DMS53 treated with DMSO at 0.1 percent for 48 hours (cell line): ENCODE measurements around the gene ELL2.
"Not testable (repeated sequence)": the region's sequence is repeated elsewhere in the genome, so short reads cannot be mapped to it uniquely, and the experiment has no call there.

Experiments used
- DNase-seq: peaks from one replicate; lab custom pipeline; 2025; ENCODE audit not compliant: unreplicated experiment; lab: John Stamatoyannopoulos, UW

Gene ELL2

DNA sequence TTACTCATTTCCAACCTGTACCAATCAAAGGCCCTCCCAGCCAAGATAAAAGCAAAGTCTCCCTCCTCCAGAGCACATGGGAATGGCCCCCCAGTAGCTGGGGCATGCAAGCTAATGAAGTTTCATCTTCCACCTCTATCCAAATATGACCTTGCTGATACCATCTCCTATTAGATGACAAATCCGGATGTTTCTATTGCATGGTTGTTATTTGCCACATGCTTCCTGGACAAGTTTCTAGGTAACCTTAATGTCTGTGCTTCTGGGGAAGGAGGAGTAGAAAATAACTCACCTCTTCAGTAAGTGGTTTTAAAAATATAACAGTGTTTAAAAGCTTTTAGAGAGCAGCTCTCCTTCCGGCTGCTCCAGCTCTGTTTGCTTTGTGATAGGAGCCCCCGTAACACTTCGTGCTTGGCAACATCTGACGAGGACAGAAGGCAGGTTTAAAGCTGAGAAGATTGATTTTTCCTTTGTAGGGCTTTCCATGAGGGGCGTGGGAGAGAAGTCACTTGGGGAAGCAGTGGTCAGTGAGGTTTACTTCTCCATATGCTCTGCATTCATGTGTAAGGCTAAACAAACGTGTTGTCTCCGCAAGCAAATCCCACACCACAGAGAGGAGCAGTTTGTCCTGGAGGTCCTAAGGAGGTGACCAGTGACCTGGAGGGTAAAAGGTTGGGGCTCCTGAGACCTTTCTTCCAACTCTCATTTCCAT is 98.8 kb downstream of the ELL2 start:
- no peak for DNase-seq

DNA sequence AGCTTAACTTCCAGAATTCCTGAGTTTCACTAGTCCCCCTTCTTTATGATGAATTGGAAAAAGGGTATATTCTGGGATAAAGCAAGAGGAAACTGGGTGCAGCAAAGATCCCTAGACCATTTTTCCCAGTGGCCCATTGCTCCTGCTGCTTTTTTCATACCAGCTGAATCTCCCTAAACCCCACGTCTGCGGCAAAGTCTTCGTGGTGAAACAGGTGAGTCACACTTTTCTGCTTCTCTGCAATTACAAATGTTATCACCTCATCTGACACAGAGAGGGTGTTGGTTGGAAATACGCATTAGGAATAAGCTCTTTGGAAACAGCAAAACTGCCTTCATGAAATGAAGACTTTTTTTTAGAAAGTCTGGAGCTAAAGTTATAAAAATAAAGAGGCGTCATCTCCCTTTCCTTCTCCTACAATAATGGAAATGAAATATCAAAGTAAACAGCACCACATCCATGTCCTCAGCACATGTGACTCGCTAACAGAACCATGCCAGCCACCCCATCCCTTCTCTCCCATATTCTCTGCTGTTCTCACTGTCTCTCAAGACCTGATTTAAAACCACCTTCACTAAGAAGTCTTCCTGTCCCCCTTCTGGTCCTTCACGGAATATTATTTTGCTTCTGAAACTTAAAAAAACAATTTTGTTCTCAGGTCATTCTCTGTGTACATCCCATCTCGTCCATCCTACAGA is 99.6 kb downstream of the ELL2 start:
- DNase-seq: peak; percentile 33

DNA sequence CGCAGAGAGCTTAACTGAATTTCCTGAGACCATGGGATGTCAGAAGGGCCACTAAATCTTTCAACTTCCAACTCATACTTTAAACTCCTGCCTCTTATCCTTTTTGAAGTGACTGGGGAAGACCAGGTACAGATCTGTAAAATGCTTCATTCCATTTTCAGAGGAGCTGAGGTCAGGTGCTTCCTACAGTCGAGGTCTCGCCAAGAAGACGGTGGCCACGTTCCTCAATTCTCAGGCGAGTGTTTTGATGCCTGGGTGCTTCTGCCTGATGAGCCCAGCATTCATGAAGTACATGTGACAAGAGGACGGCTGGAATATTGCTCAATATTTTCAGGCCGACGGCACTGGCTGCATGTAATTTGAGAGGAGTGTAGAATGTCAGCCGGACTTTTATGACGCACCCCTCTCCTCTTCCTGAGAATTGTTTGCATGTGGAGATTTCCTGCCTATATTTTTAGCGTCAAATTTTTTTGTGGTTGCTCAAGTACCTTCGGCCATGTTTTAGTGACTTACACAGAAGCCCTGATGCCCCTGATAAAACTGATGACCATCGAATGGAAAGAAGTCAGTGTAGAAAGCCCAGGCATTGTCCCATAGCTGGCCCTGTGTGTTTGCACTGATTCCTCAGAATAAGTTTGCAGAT is 100.3 kb downstream of the ELL2 start:
- peak; percentile 92 for DNase-seq

DNA sequence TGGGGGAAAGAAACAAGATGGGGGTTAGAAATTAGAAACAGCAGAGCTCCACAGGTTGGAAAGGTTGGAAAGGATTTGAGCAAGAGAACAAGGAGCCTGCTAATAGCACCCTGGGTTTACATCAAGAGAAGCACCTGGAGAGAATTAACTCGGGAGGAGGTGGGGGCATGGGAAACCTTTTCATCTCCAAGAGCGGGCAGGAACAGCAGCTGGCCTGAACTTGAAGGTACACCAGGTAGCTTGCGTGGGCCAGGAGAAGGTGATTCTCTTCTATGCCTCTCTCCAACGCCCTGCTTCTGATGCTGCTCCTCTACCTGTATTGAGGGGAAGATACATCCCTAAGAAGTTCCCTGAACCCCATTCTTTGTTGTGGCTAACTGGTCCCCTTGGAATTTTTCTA is 102.0 kb downstream of the ELL2 start:
- no peak for DNase-seq

DNA sequence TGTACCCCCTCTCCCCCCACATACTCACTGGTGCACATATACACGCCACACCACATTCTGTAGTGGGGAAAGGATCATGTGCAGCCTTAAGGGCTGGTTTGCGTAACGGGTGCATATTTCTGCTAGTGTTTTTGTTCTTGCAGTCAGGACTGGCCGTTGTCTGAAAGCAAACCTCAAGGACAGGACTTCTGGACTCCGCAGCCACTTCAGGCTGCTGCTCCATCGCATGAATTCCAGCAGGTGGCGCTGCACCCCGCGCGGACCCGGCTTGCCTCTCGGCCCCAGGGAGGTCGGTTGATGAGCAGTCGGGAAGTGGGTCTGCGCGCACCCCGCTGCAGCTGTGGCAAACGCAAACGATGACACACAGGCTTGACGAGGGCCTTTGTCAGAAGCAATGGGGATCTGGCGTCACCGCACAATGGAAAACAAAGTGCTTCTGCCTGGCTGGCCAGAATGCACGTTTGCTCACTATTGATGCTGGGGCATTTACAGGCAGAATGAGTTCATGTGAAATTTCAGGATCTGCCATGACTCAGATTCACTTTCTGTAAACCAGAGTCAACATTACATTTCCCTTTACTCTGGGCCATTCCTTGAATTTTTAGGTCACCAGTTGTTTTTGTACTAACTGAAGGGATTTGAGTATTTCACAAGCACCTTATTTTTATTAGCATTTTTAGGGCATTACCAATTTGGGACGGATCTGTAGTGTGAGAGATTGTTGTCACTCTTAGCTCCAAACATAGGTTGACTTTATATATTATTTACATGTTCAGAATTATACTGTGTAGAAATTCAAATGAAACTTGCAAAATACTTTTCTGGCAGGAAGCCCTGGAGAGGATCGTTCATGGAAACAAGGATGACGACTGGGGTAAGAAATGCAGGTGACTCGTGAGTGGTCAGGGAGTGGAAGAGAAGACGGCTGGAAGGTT is 102.7 kb downstream of the ELL2 start:
- peak; percentile 92 for DNase-seq

DNA sequence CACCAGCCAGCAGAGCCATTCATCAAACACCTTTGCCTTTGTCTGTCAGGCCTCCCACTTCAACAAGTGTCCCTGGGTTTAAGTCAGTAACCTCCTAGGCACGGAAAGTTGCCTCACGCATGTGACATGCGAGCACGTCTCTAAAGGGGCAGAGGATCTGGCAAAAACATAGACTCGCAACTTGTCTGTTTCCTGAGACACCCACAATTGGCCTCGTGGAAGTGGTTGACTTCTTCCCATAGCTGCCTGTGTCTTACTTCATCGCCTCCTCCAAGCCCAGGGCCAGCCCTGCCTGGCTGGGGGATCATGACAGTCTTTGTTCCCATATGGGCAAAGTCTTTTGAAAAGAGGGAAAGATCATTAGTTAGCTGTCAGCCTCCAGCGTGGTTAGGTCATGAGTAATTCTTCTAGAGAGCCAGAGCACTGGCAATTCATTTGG is 103.6 kb downstream of the ELL2 start:
- no peak for DNase-seq

DNA sequence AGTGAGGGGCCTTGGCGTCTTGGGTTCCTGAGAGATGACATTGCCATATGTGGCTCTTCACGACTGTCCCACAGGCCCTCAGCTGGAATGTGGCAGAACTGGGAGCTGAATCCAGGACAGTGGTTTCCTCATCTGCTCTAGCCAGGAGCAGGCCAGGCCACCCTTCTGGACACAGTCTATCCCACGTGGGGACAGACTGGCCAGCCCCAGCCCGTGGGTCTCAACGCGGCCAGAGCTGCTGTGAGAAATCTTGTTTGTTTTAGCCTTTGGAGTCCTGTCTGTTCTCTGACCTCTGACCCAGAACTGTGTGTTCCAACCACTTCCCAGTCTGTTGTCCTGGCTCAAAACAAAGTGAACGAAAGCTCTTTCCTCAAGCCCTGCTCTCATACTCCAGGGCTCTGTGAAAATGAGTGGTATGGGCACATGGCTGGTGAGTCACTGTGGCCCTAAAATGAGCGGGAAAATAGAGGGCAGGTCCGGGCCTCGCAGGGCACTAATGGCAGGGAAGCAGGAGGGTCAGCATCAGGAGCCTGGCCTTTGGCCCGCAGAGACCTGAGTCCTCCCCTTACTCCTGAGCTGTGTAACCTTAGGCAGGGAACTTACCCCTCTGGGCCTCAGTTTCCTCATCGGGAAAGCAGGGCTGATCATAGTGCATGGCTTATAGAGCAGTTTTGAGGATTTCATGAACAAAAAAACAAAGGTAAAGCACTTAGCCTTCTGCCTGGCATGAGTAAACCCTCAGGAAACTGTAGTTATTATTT is 104.3 kb downstream of the ELL2 start:
- DNase-seq: no peak

DNA sequence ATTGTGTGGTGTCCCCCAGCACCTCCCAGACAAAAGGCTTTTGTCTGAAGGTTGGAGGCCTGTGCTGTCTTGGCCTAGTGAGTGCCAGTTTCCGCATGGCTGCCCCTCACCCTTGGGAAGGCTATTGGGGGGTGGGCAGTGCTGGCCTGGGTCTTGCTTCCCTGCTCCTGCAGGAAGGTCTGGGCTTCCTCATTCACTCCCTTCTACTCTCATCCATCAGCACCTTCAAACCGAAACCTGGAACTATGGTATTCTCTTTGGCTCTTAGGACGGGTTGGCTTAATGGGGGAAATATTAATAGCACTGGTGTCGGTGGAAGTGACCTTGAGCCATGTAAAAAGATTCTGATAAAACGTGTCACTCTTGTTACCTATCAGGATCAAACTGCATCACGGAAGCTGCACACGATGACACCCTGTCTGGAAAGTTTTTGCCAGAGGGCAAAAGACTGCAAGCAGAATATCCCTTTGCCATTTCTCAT is 105.1 kb downstream of the ELL2 start:
- DNase-seq: no peak

DNA sequence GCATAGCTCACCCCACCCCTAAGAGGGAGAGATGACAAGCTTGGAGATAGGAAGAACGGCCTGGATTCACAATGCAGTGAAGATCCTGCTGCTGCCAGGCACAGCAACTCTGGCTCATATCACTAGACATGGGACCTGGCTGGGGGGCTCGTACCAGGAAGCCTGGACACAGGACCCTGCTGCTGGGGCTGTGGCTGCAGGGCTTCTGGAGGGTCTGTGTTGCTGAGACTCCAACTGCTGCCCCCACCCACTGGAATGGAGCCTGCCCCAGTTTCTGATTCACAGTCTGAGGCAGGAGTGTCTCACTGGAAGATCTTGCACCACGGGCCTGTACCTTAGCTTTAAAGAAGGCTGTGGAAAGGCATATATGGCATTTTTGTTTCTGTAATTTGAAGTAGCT is 108.2 kb downstream of the ELL2 start:
- no peak for DNase-seq

DNA sequence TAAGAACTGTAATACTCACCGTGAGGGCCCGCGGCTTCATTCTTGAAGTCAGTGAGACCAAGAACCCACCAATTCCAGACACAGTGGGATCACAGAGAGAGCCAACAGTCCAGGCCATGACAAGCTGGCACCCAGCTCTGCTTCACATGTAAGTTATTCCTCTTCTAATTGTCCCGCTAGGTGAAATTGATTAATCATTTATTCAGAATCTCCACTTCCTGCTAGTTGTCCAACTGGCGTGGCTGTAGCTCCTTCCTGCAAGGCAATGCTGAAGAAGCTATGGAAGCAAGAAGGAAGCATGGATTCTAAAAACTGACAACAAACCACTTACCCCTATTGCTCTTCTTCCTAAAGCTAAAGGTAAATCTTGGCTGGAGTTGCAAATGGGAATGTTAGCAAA is 109.1 kb downstream of the ELL2 start:
- DNase-seq: no peak

DNA sequence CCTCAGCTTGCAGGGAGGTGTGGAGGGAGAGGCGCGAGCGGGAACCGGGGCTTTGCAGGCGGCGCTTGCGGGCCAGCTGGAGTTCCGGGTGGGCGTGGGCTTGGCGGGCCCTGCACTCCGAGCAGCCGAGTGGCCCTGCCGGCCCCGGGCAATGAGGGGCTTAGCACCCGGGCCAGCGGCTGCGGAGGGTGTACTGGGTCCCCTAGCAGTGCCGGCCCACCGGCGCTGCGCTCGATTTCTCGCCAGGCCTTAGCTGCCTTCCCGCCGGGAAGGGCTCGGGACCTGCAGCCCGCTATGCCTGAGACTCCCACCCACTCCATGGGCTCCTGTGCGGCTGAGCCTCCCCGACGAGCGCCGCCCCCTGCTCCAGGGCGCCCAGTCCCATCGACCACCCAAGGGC is 110.5 kb downstream of the ELL2 start:
- DNase-seq: not testable (repeated sequence)

DNA sequence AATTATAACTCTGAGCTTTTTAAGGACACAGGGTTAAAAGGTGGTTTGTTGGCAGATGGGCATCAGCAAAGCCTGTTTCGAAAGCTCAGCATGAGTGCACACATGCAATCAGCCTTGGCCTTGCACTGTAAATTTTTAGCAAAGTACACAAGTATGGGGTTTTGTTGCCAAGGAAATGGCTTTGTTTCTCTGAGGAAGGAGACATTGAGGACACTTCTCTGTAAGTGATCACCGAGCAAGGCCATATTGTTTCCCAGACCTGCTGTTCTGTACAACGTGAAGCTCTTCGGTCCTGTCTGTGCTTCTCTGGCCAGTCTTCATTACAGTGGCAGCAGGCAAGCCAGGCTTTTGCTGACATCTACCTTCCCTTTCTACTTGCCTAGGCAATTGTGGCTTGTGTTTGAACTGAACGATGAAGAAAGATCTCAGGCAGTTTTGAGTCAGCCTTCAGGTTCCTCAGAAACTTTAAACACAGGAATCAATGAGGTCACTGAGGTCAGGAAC is 111.2 kb downstream of the ELL2 start:
- no peak for DNase-seq

DNA sequence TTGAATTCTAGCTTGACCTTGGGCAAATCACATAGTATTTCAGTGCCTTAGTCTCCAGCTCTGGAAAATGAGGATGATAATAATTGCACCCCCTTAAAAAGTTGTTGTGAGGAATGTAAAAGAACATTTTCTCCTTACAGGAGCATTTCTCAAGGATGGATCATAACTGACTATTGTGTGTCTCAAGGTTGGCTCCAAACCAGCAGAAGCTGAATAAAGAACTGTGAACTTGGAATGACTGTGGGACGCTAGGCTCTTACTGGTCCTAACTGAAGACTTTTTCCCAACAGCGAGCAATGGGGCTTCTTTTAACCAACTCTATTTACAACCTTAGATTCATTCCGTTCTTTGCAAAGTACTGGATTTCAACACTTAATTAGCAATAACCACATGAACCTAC is 113.0 kb downstream of the ELL2 start:
- no peak for DNase-seq

DNA sequence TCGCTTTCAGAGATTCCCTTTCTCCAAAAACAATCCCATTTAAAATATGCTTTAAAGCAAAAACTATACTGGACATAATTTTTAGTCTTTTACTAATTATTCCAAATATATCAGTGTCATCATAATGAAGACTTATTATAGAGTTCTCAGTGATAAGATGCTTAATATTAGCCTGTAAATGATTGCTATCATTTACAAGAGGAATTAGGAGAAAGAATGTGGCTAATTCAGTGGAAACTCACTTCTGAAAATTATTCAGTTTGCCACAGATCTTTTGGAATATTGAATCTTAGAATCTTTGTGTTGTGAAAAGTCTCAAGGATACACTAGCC is 114.4 kb downstream of the ELL2 start:
- no peak for DNase-seq

DNA sequence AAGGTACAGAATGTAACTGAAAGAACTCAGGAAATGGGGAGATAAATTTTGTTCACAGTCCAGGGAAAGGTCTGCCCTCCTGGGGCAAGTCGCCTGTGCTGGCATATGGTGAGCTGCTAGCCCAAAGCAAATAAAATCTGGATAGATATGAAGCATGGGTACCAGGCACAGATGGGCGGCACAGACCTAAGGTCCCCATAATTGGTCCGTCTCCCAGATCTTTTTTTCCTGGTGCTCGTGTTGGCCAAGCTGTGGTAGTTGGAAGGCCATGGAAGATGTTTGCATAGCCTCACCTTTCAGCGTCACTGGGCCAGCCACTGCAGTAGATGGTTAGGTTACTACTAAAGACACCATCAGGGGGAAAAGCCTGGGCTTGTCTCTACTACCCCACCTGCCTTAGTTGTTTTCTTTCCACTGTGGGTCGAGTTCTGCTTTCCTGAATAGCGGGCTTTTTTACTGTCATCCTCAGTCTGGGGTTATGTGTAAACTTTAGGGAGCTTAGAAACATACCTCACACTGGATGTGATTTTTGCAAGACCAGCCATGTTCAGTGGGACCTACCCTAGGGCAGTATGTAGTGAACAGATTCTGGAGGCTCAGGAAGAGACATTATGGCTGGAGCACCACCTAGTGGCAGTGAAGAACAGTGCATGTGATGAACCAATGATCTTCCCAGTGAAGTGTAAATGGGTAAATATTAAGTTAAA is 114.9 kb downstream of the ELL2 start:
- peak; percentile 66 for DNase-seq

DNA sequence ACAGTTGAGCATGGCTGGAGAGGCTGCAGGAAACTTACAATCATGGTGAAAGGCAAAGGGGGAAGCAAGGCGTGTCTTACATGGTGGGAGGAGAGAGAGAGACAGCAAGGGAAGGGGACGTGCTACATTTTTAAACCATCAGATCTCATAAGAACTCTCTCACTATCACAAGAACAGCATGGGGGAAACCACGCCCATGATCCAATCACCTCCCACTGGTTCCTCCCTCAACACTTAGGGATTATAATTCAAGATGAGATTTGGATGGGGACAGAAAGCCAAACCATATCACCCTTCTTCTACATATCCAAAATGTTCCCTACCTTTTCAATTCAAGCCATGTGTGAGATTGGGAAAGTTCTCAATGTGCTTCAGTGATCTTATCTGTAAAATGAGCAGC is 116.3 kb downstream of the ELL2 start:
- DNase-seq: no peak

DNA sequence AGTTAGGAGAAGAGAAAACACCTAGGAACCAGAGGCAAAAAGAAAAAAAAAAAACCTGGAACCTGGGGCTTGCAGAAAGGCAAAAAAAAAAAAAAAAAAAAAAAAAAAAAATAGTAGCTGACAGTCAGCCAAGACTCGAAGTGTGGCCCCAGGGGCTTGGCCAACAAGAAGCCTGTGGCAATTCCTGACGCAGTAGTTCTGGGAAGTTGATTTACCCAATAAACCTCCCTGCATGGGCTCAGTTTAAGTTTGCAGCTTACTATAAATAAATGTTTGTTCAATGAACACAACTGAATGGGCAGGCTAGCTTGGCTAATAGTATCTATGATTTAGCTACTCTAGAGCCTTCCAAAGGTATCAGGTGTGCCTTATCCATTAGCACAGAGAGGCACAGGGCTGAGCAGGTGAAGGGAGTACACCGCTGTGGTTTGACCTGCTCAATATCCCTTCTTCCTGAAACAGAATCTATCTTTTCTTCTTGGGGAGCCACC is 117.9 kb downstream of the ELL2 start:
- DNase-seq: no peak

DNA sequence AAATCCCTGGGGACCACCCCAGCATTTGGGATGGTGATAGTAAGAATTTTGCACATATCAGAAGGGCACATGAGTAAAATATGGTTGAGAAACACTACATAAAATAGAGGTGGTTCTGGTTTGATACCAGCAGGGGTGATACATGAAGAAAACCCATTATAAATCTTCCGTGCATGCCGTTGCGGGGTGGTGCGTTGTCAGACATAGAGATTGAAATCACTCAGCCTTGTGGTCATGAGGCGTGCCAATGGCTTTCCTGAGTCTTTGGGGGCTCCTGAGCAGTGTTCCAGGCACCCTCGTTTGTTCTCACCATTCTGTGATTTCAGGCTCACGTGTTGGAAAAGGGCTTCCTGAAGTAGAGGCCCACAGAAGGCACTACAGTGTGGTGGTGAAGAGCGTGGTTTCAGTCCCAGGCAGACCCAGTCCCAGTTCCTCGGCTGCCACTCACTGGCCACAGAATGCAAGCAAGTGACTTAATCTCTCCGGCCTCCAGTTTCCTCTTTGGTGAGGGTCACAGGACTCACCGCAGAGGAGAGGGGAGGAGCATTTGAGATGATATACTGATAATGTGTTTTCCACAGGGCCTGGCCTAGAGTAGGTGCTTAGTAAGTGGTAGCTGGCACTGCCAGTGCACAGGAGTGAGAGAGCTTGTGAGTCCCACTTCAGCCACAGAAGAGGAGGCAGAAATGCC is 118.7 kb downstream of the ELL2 start:
- DNase-seq: no peak
